Breast epithelium (tissue), 3 donors: ENCODE results near the gene TGFBR1.

Experiments used
- CTCF ChIP-seq, 3 donors: fragments of 450-650 bp; IDR thresholded peaks; one replicate each; pipeline ENCODE4 v1.5.1; 2016 to 2017; ENCODE audit warnings: antibody characterized with exemption in 3 of 3, mild to moderate bottlenecking in 3 of 3, moderate library complexity in 3 of 3
- POLR2A ChIP-seq: fragments of 450-650 bp; IDR thresholded peaks from one replicate; pipeline ENCODE4 v1.6.1; 2016; ENCODE audit warnings: antibody characterized with exemption, mild to moderate bottlenecking, moderate library complexity
- POLR2AphosphoS5 ChIP-seq, 3 donors: sonication (generic); formaldehyde crosslinking; IDR thresholded peaks; one replicate each; pipeline ENCODE4 v1.6.1; 2017; ENCODE audit warnings: antibody characterized with exemption in 3 of 3

- TF ChIP-seq CTCF (IDR thresholded peaks at IDR 0.05) = no peak
- no peak for TF ChIP-seq POLR2A
- TF ChIP-seq POLR2AphosphoS5 (IDR thresholded peaks at IDR 0.05) = no peak
Observed at GRCh38 chr9:99137891-99138290, 33.0 kb downstream of the TGFBR1 start.
